Cardiac fibroblast (primary cell): Measurements from ENCODE around the gene PTBP1.
A peak's percentile ranks its signal among the peaks of the same experiment; 100 is the strongest.

Experiments used
- DNase-seq, 2 donors: peaks; one replicate each; pipeline versions ENCODE4 v3.0.0 to v3.0.0-alpha.2; 2010; ENCODE audit warnings: low read depth in 2 of 2
- H3K4me3 ChIP-seq, 2 donors: replicated peaks in 1 of 2; 1 replicate in 1 of 2; 2 replicates in 1 of 2; pipeline ENCODE4 v1.5.1; 2011; ENCODE audit warnings: low read depth in 2 of 2, low read length in 2 of 2, mild to moderate bottlenecking in 2 of 2, moderate library complexity in 1 of 2
- TF ChIP-seq, protein P1 (sequence below): IDR thresholded peaks from one replicate; pipeline ENCODE4 v1.5.1; 2011; ENCODE audit warnings: low read depth, mild to moderate bottlenecking, low read length, inconsistent platforms

The PTBP1 gene

DNA sequence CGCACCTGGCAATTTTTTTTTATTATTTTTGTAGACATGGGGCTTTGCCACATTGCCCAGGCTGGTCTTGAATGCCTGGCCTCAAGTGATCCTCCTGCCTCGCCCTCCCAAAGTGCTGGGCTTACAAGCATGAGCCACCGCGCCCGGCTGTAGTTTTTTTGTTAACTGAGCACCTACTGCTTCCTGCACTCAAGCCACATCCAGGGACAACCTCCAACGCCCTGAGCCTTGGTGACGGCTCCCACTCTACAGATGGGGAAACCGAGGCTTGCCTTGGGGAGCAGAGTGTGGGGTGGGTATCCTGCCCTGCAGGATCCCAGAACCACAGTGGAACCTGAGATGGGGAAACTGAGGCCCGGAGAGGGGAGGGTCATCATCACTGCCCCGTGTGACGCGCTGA lies 57.9 kb downstream of the PTBP1 start:
- TF ChIP-seq, protein P1, sequence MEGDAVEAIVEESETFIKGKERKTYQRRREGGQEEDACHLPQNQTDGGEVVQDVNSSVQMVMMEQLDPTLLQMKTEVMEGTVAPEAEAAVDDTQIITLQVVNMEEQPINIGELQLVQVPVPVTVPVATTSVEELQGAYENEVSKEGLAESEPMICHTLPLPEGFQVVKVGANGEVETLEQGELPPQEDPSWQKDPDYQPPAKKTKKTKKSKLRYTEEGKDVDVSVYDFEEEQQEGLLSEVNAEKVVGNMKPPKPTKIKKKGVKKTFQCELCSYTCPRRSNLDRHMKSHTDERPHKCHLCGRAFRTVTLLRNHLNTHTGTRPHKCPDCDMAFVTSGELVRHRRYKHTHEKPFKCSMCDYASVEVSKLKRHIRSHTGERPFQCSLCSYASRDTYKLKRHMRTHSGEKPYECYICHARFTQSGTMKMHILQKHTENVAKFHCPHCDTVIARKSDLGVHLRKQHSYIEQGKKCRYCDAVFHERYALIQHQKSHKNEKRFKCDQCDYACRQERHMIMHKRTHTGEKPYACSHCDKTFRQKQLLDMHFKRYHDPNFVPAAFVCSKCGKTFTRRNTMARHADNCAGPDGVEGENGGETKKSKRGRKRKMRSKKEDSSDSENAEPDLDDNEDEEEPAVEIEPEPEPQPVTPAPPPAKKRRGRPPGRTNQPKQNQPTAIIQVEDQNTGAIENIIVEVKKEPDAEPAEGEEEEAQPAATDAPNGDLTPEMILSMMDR = no peak
- no peak overlapping the region for H3K4me3 ChIP-seq
- DNase-seq = no peak

DNA sequence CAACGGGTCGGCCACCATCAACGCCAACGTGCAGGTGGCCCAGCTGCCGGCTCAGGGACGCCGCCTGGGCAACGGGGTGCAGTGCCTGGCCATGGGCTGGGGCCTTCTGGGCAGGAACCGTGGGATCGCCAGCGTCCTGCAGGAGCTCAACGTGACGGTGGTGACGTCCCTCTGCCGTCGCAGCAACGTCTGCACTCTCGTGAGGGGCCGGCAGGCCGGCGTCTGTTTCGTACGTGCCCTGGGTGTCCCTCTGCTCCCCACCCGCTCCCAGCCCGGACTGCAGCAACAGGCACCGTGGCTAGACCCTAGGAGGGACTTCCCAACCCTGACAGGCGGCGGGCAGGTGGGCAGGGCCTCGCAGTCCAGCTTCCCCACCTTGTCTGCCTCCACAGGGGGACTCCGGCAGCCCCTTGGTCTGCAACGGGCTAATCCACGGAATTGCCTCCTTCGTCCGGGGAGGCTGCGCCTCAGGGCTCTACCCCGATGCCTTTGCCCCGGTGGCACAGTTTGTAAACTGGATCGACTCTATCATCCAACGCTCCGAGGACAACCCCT lies 58.4 kb downstream of the PTBP1 start:
- H3K4me3 ChIP-seq = no peak overlapping the region

DNA sequence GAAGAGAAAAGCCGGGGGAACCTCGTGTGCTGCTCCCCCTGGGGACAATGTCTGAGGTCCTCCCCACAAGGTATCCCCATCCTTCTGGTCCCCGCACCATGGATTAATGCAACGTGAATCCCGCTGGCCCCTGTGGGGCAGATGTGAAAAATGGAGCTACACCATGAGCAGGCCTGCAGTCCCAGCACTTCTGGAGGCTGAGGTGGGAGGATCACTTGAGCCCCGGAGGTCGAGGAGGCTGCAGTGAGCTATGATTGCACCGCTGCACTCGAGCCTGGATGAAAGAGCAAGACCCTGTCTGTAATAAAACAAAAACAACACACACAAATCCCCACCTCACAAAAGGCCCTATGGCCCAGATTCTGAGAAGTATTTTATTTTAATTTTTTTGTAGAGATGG lies 61.0 kb downstream of the PTBP1 start:
- no peak overlapping the region for H3K4me3 ChIP-seq
- DNase-seq = no peak
- TF ChIP-seq, protein P1 = no peak

More for the DNA sequence above, 58.4 kb downstream of the PTBP1 start:
- TF ChIP-seq, protein P1 = no peak
- DNase-seq = no peak

DNA sequence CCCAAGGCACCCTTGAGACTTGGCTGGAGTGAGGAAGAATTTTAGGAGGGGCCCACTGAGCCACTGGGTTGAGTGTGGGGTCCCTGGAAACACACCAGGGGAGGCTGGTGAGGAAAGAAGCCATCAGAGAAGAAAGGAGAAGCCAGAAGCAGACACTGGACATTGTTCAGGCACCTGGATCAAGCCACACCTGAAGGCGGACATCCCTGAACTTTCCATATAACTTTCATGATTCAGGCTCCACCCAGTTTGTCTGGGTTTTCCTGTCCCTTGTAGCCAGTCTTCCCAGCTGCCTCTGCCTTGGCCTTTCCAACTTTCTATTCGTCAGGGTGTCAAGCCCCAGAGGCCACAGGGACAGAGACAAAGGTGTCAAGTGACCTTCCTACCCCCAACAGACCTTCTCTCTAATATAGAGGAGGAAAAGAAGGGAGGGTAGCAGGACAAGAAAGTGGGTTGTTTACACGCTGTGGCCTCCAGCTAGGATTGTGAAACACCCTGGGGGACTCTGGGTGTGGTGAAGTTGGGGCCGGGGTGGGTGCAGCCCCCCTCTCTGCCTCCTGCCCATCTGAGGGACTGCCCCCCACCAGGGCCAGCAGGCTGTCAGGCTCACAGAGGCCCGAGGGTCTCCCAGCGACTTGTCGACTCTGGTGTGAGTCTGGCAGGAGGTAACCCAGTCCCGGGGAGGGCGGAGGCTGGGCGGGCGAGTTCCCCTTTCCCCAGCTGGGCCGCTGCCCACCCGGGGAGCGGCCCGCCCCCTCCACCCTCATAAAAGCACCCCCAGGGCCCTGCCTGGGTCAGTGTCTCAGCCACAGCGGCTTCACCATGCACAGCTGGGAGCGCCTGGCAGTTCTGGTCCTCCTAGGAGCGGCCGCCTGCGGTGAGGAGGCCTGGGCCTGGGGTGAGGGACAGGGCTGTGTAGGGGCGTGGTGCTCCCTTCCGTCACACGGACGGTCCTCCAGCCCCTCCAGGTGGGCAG lies 61.9 kb downstream of the PTBP1 start, which contains the start of gene CFD:
TSS of gene CFD (plus strand) at position 797 of the 976 bp plus-strand sequence. CDS start at position 823, 26 bp downstream.
- TF ChIP-seq, protein P1 = no peak
- no peak within 1 kb of the TSS for H3K4me3 ChIP-seq
- peak in 1 of 2 donors; percentile 46 for DNase-seq

DNA sequence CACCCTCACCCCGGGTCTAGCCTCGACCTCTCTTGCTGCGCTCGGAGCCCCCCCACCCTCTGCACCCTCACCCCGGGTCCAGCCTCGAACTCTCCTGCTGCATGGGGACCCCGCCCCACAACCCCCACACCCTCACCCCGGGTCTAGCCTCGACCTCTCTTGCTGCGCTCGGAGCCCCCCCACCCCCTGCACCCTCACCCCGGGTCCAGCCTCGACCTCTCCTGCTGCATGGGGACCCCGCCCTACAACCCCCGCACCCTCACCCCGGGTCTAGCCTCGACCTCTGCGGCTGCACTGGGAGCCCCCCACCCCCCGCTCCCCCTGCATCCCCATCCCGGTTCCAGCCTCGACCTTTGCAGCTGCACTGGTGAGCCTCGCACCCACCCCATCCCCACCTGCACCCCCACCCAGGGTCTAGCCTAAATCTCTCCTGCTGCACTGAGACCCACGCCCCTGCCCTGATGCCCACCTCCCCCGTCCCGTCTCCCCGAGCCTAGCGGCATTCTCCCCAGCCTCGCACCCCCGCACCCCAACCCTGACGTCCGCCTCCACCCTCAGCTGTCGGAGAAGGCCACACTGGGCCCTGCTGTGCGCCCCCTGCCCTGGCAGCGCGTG lies 64.0 kb downstream of the PTBP1 start:
- H3K4me3 ChIP-seq = no peak overlapping the region
- no peak for DNase-seq
- TF ChIP-seq, protein P1 = no peak
